Nucleus accumbens (tissue), 56 donors: ENCODE data around the gene PDE4D.

Source experiments
- DNase-seq, 56 donors: peaks; one replicate each; lab custom pipeline; 2025; lab: John Stamatoyannopoulos, UW

PDE4D gene

GRCh38 chr5:59665086-59665831 is 228.3 kb downstream of the PDE4D start:
- DNase-seq, result no peak

- DNase-seq, result no peak
Observed at GRCh38 chr5:59661954-59662615, 231.4 kb downstream of the PDE4D start.

DNA sequence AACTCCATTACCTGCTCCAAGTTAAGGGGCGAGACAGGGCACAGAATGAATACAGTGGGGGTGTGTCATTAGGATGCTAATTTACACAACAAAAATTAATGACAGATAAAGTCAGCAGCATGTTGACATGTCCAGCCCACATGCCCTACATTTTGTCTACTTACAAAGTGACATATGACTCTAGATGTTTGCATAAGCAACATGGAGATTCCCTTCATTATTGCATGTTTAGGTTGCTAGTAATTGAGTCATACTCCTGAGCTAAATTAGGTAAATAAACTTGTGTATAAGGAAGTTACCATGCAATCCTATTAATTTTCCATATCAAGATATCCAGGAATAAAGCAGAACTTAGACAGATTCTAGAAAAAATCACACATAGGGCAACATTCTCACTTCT is 232.2 kb downstream of the PDE4D start:
- DNase-seq, result no peak

DNA sequence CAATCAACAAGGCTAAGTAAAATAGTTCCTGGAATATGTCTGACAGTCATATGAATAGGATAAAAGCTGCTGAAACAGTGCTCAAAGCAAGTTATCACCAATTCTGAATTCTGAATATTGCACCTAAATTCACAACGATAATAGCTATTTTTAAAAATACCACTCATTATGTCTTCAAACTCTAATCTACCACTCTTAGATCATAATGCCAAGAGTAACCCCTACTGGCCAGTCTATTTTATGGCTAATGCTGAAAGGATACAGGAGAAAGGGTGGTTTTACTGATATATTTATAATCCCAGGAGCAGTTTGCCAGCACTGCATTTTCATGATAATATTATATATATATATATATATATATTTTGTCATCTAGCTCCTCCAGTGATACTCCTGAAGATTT is 232.8 kb downstream of the PDE4D start:
- DNase-seq, result no peak

- no peak for DNase-seq
Observed at GRCh38 chr5:59656351-59657254, 236.9 kb downstream of the PDE4D start.

DNA sequence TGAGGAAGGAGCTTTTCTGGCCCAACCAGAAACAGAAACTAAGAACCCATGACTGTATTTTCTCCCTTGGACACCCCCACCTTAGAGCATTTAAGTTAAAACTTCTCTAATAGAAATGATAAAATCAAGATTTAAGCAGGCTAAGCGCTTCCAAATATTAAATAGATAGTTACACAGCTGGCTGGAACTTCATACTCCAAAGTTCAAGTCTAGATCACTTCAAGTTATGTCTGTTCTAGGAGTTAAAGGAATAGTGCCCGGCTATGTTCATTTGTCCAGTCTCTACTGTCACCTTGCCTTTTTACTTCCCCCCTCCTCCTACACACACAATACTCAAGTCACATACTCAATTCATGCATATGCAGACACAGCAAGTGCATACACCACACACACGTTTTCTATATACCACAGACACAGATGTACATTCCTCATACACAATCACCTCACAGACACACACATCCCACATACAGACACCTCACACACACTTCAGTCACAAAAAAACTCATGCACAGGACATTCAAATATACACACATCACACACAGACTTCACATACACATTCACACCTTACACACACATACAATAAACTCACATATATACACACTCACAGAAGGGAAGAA is 237.7 kb downstream of the PDE4D start:
- no peak for DNase-seq

- no peak for DNase-seq
Observed at GRCh38 chr5:59654691-59655090, 238.8 kb downstream of the PDE4D start.

- DNase-seq, result no peak
Observed at GRCh38 chr5:59652449-59652848, 241.1 kb downstream of the PDE4D start.

DNA sequence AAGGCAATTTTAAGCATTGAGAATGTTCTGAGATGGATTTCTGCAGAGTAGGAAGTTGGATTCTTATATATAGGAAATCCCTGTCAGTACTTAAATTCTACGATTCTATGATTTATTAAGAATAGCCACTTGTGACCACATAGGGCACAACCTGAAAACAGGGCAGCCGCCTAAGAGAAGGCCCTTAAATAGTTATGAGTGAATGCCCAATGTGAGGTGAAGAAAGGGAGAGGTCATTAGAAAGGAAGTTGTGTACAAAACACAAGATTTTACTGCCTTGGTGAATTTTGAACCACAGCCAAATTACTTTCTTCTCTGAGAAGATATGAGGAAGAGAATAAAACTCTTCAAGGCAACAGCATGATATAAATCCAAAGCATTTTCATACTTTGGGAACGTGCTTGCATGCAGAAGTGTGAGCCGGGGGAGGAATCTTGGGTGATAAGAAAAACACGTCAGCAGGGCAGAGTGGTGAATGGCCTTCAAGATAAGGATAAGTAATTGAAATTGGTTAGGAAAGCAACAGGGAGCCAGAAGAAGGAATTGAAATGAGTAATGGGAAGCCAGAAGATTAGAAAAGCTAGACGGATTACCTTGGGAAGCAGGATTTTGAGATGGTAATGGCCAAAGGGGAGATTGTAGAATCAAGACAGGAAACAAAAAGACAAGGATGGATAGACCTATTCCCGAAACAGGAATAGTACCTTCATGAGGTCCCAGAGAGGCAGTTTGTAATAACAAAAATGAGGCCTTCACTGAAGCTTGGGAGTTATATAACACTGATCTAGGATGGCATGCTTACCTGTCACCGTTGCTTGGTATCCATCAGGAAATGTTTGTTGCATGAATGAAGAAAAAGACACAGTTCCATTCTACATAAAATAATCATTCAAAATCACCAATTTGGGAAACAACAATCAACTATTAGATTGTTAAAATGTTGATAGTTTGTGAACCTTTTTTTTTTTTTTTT is 244.3 kb downstream of the PDE4D start:
- DNase-seq, result no peak

DNA sequence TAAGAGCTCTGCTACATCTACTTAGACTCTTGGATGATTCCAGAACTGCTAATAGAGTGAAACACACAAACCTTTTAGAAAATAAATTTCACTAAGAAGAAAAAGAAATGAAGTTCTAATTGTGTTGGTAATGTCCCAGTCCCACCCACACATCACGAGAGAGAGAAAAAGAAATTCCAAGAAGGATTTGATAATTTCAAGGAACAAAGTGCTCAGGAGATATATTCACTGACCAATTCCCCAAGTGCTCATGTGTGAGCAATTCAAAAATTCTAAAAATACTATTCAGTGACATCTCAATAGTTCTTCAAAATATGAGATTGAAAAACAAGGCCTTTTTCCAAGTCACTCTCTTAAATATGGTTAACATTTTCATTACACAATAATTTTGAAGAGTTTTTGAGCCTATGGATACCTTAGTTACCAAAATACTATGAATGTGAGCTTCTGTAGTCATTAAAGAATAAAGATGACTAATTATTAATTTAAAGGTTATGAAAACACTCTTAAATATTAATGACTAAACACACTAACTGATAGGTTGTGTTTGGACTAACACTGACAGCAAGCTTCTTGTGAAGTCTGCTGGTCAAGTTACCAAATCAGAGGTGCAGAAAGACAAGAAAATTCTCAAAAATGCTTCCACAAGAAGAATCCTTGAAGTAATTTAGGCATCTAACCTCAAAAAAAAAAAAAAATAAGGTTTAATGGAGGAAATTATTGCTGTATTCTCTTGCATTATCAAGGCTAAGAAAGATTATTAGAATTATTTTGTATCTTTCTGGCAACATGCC is 245.3 kb downstream of the PDE4D start:
- no peak for DNase-seq

GRCh38 chr5:59645380-59645779 is 248.1 kb downstream of the PDE4D start:
- DNase-seq, result no peak

GRCh38 chr5:59640411-59640810 is 253.1 kb downstream of the PDE4D start:
- DNase-seq, result peak in 1 of 56 donors; percentile 51

DNA sequence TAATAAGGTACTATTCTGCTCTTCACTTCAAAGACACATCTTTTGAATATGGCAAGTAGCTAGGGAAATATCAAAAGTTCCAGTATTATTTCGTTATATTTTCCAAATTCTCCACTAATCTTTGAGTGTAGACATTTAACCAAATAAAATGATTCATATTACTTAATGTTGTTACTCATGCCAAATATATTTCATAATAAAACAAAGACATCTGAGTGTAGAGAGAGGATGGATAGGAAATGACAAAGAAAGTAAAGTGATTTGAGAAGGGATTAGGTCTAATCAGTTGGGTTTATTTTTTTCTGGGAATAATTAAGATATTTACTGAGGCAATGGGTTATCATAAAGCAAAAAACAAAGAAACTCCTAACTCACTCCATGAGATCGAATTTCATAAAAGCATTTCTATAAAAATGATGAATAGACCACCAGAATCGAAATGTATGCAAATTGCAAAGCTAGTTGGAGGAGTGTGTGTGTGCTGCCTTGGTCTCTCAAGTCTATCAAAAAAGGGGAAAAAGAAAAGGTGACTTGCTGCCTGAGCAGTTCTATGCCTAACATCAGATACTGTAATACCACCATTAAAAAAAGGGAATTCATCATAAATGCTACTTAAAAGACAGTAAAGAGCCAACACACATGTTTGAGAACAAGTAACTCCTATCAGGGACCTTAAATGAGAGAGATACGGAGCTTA is 255.5 kb downstream of the PDE4D start:
- DNase-seq, result no peak

GRCh38 chr5:59629561-59629960 is 264.0 kb downstream of the PDE4D start:
- no peak for DNase-seq

DNA sequence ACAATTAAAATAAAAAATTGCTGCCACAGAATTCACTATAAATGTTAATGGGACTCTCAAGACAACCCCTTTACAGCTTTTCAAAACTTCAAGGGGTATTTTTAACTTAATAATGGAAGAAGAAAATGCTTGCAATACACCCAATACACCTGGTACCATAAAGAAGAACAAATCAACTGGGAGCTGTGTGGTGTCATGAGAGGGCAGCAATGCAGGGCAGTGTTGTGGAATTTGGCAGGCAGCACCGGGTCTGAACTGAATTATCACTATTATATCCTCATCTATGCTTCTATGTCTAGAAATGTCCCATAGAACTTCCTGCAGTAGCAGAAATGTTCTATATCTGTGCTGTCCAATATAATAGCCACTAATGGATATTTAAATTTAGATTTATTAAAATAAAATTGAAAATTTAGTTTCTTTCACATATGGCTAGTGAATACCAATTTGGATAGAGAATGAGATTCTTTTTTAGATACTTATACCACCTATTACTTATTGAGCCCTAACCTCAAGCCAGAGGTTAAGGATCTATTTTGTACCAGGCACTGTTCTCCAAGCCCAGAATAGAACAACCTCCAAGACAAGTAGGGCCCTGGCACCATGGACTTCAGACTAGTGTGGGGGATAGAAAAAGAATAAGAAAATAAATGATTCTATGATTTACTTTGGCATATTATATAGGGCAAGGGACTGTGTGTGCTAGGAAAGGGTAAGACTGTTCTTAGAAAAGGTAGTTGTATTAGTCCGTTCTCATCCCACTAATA is 265.3 kb downstream of the PDE4D start:
- DNase-seq, result no peak

GRCh38 chr5:59624898-59625297 is 268.6 kb downstream of the PDE4D start:
- no peak for DNase-seq

GRCh38 chr5:59622848-59623247 is 270.7 kb downstream of the PDE4D start:
- no peak for DNase-seq
